ENCODE measurements around the gene ZFHX3.

DNA sequence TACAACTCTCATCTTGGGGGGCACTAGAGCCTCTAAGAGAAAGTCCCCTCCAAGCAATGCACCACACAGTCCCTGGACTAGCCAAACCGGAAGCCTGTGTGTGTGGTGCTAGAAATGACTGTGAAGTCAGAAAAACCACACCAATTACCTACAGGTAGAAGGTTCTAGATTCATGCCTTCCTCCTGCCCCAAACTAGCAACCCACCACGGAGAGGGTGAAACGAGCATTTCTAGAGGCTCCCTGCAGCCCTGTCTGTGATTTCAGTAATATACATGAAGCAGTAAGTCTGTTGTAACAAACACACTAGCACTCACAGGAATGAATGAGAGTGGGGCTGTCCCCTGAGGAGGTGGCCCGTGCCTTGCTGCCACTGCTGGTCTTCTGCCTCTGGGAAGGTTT is 13.6 kb downstream of the ZFHX3 start:
- TF ChIP-seq EP300 (IDR thresholded peaks at IDR 0.05; ENCODE audit: low read length) (no peak), IRF2 (CRISPR knock-in tag; IDR thresholded peaks at IDR 0.05) (no peak), ZNF274 (IDR thresholded peaks at IDR 0.05; ENCODE audit: borderline replicate concordance, low read depth, low read length) (no peak), CHD2 (IDR thresholded peaks at IDR 0.05; ENCODE audit: low read depth, low read length) (no peak), SMARCC2 (IDR thresholded peaks at IDR 0.05; ENCODE audit: low read depth) (no peak), RBM15 (IDR thresholded peaks at IDR 0.05; ENCODE audit: insufficient read depth, low read length) (no peak), TBP (optimal IDR thresholded peaks at IDR 0.05; ENCODE audit: low read depth, low read length) (no peak), ETV6 (IDR thresholded peaks at IDR 0.05; ENCODE audit: borderline replicate concordance in 1 of 2, low read depth in 2 of 2, low read length in 1 of 2) (no peak), ETV6 (CRISPR knock-in tag; IDR thresholded peaks at IDR 0.05; ENCODE audit: borderline replicate concordance) (no peak)
- TF ChIP-seq, protein P1, sequence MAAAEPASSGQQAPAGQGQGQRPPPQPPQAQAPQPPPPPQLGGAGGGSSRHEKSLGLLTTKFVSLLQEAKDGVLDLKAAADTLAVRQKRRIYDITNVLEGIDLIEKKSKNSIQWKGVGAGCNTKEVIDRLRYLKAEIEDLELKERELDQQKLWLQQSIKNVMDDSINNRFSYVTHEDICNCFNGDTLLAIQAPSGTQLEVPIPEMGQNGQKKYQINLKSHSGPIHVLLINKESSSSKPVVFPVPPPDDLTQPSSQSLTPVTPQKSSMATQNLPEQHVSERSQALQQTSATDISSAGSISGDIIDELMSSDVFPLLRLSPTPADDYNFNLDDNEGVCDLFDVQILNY (CRISPR knock-in tag; IDR thresholded peaks at IDR 0.05) = no peak
- TF ChIP-seq, protein P2, sequence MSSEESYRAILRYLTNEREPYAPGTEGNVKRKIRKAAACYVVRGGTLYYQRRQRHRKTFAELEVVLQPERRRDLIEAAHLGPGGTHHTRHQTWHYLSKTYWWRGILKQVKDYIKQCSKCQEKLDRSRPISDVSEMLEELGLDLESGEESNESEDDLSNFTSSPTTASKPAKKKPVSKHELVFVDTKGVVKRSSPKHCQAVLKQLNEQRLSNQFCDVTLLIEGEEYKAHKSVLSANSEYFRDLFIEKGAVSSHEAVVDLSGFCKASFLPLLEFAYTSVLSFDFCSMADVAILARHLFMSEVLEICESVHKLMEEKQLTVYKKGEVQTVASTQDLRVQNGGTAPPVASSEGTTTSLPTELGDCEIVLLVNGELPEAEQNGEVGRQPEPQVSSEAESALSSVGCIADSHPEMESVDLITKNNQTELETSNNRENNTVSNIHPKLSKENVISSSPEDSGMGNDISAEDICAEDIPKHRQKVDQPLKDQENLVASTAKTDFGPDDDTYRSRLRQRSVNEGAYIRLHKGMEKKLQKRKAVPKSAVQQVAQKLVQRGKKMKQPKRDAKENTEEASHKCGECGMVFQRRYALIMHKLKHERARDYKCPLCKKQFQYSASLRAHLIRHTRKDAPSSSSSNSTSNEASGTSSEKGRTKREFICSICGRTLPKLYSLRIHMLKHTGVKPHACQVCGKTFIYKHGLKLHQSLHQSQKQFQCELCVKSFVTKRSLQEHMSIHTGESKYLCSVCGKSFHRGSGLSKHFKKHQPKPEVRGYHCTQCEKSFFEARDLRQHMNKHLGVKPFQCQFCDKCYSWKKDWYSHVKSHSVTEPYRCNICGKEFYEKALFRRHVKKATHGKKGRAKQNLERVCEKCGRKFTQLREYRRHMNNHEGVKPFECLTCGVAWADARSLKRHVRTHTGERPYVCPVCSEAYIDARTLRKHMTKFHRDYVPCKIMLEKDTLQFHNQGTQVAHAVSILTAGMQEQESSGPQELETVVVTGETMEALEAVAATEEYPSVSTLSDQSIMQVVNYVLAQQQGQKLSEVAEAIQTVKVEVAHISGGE (CRISPR knock-in tag; IDR thresholded peaks at IDR 0.05) = no peak

Data from K562 (cell line).